ENCODE measurements around the gene NAA20.

- no peak for TF ChIP-seq CTCF (IDR thresholded peaks at IDR 0.05)
- TF ChIP-seq POLR2AphosphoS5 (IDR thresholded peaks at IDR 0.05) = no peak
Measured at GRCh38 chr20:20031790-20032189, 14.6 kb downstream of the NAA20 start.

Measured in upper lobe of left lung (tissue), 4 donors.